Hepatocyte (in vitro differentiated cells): Measurements from ENCODE around the gene SLC13A1.

Experiments used
- CTCF ChIP-seq: fragments of 200-600 bp; sonication (generic); IDR thresholded peaks from 2 replicates; pipeline ENCODE4 v1.5.1; 2016; ENCODE audit warnings: antibody characterized with exemption, mild to moderate bottlenecking; ENCODE audit not compliant: poor library complexity
- EZH2phosphoT487 ChIP-seq: fragments of 200-600 bp; sonication (generic); IDR thresholded peaks from one replicate; pipeline ENCODE4 v1.6.1; 2018; ENCODE audit warnings: antibody characterized with exemption, mild to moderate bottlenecking, low read depth, moderate library complexity; ENCODE audit not compliant: unreplicated experiment, severe bottlenecking

- no peak for TF ChIP-seq CTCF
- TF ChIP-seq EZH2phosphoT487: no peak
Measured at GRCh38 chr7:123209786-123210185, 10.0 kb upstream of the SLC13A1 start.
